Spinal cord (tissue), 10 donors: ENCODE results near the gene SLX4IP. TPM values are rescaled to one million over a fixed set of nuclear protein-coding genes. Genes with fewer than 3 reads are reported as not detected.
A peak's percentile ranks its signal among the peaks of the same experiment; 100 is the strongest.

Experiments used
- DNase-seq, 6 donors: peaks; one replicate each; pipeline versions ENCODE4 v3.0.0 to v3.0.0-alpha.2; 2013 to 2015; ENCODE audit warnings: low spot score in 6 of 6, low read depth in 4 of 6
- H3K27ac ChIP-seq: one replicate; pipeline ENCODE4 v1.5.1; 2013; ENCODE audit warnings: low read depth, low read length, control low read depth
- H3K27me3 ChIP-seq: one replicate; pipeline ENCODE4 v1.6.1; 2013; ENCODE audit warnings: low read length; ENCODE audit not compliant: control insufficient read depth, insufficient read depth
- H3K36me3 ChIP-seq: one replicate; pipeline ENCODE4 v1.6.1; 2013; ENCODE audit warnings: low read length; ENCODE audit not compliant: control insufficient read depth, insufficient read depth
- H3K4me1 ChIP-seq: one replicate; pipeline ENCODE4 v1.6.1; 2013; ENCODE audit warnings: low read length; ENCODE audit not compliant: control insufficient read depth, insufficient read depth
- H3K4me3 ChIP-seq: one replicate; pipeline ENCODE4 v1.5.1; 2013; ENCODE audit warnings: low read depth, low read length, control low read depth
- H3K9me3 ChIP-seq: one replicate; pipeline ENCODE4 v1.6.1; 2013; ENCODE audit warnings: low read length; ENCODE audit not compliant: control insufficient read depth, insufficient read depth
- WGBS: methylation state at CpG from one replicate; pipeline ENCODE4 v1.1.5; 2013; ENCODE audit warnings: missing lambda C conversion rate; ENCODE audit not compliant: insufficient coverage; 5-methylcytosine and 5-hydroxymethylcytosine counted together
- polyA plus RNA-seq, 2 donors: library from polyadenylated mRNA; unstranded; fragments of 120-200 nt; gene quantifications; one replicate each; pipeline ENCODE4 v1.2.1, GENCODE V29; 2013; ENCODE audit not compliant: insufficient read length in 2 of 2
- total RNA-seq, 2 donors: library from RNA; depleted of rRNA in 1 of 2; stranded (reverse); fragments of 120-200 nt in 1 of 2; fragments of >200 nt in 1 of 2; gene quantifications; one replicate each; pipeline versions ENCODE4 v1.2.3 to v1.2.4, GENCODE V29; 2013 to 2014
- donor health status: healthy.

Gene SLX4IP
- total and polyA plus RNA-seq, 4 donors: 7.9 to 10.5 (median 9.7) TPM

DNA sequence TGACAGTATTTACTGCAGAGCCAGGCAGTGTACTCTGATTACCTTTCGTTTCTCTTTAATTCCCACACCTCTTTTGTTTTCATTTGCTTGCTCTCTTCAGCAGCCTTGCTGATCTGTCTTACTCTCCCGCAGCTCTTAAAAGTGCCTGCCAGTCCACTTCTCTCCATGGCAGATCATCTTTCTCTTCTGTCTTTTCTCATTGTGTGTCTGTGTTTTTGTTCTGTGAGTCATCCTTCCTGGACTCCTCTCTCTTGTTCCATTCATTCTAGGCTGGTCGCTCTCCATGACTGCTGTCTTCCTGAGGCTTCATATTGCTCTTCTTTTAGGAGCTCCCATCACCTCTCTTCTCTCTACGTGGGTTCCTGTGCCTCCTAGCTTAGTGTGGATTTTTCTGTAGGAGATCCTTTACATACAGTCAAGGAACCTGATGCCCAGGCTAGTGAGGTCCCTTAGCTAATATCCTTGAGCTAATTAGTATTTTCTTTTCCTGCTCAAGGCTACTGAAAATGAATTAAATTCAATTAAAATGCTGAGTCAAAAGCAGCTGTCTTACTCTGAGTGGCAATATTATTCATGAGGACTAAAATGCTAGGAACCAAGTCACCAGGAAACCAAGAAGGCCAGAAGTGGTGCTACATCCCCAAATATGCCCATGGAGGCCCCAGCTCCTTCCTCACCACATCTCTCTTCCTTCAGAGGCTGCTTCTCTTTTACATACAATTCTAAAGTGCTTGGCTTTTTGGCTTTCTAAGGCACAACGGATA lies 86.1 kb downstream of the SLX4IP start:
- H3K36me3 ChIP-seq: no peaks in the 10 kb centered on the region
- 60% methylated on average over 1 of the region's 5 CpGs for WGBS
- H3K4me3 ChIP-seq: no peak overlapping the region
- no peaks in the 10 kb centered on the region for H3K9me3 ChIP-seq
- H3K4me1 ChIP-seq: peaks cover 24% of the 10 kb centered on the region
- no peaks in the 10 kb centered on the region for H3K27me3 ChIP-seq
- peak overlapping the region; percentile 72 for H3K27ac ChIP-seq
- DNase-seq: peak in 1 of 6 donors; percentile 47

DNA sequence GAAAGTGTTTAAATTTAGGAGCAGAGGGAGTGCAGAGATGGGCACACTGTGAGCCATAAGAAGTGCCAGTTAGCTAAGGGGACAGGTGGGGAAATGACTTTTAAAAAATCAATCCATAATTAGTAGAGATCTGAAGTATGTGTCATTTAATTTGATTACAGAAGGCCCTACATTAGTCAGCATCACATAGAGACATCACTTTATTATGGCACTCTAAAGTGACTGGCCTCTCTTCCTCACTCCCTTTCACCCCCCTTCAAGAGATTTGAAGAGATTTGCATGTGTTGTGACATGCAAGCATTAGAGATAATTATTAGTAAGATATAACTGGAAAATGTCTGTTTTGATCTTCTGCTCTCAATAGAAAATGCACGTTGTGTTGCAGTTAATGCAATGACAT lies 86.7 kb downstream of the SLX4IP start:
- DNase-seq: no peak
- Histone ChIP-seq H3K27me3 (no peaks in the 10 kb centered on the region), H3K36me3 (no peaks in the 10 kb centered on the region), H3K27ac (peak overlapping the region; percentile 72), H3K4me1 (peaks cover 24% of the 10 kb centered on the region), H3K9me3 (no peaks in the 10 kb centered on the region), H3K4me3 (no peak overlapping the region)
- whole genome bisulfite sequencing: no CpG with 5 or more reads among the region's 1 CpG

DNA sequence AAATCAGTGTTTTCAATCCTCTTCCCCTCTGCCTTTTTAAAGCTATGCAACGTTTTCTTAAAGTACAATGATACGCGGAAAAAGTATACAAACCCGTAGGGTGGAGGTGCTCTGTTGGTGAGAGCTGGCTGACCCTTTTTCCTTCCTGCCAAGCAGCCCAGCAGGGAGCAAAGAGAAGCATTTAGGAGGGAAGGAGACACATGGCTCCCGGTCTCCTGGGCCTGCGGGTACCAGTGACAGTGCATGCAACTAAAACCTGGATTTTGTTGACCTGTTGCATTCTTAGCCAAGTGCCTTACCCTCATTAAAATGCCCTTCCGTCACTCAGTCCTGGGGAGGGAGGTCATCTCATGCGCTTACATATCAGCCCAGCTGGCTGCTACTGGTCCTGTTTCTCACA lies 87.2 kb downstream of the SLX4IP start:
- H3K27ac ChIP-seq: peak overlapping the region; percentile 42
- peak in 1 of 6 donors; percentile 28 for DNase-seq
- 49% methylated on average over 3 of the region's 8 CpGs for WGBS
- H3K27me3 ChIP-seq: no peaks in the 10 kb centered on the region
- H3K36me3 ChIP-seq: no peaks in the 10 kb centered on the region
- H3K9me3 ChIP-seq: no peaks in the 10 kb centered on the region
- peaks cover 24% of the 10 kb centered on the region for H3K4me1 ChIP-seq
- H3K4me3 ChIP-seq: no peak overlapping the region

DNA sequence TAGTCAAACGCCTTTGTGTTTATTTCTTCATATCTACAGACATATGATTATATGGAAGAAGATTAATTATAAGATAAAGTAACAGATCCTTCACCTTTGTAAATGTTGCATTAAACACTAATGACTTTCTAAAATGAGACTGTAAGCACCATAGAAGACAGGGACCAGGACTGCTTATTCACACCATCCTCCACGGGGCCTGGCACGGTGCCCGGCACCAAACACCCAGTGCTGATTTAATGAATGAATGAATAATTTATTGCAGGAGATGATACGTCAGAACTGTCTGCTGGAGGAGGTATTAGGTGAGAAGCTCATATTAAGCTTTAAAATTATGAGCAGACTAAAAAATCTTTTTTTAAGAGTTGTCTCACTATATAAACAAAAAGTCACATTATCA lies 88.3 kb downstream of the SLX4IP start:
- no peak overlapping the region for H3K4me3 ChIP-seq
- H3K27me3 ChIP-seq: no peaks in the 10 kb centered on the region
- no peak for DNase-seq
- no CpG with 5 or more reads among the region's 5 CpGs for WGBS
- H3K27ac ChIP-seq: peak overlapping the region; percentile 91
- H3K4me1 ChIP-seq: peaks cover 24% of the 10 kb centered on the region
- no peaks in the 10 kb centered on the region for H3K9me3 ChIP-seq
- no peaks in the 10 kb centered on the region for H3K36me3 ChIP-seq

DNA sequence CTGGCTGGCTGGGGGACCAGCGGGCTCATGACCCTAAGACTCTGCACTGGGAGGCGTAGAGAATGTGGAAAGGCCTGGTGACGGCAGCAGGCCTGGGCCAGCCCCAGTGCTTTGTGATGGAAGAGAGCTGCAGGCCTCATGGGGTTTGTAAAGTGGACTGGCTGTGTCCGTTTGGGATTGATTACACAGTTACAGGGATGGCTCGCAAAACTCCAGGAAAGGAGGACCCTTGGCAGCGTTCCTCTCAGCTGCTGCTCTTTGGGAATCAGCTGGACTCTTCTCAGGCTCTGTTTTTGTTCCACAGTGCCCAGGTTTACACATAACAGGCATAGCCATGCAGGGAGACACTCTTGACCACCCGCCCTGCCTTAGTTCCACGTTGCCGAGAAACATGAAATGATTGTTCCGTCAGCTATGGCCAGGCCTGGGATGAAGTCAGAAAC lies 89.0 kb downstream of the SLX4IP start:
- no peaks in the 10 kb centered on the region for H3K27me3 ChIP-seq
- H3K4me3 ChIP-seq: no peak overlapping the region
- 11% methylated on average over 8 of the region's 10 CpGs for WGBS
- H3K27ac ChIP-seq: peak overlapping the region; percentile 91
- peaks cover 24% of the 10 kb centered on the region for H3K4me1 ChIP-seq
- H3K36me3 ChIP-seq: no peaks in the 10 kb centered on the region
- peak in 5 of 6 donors; percentile 58 to 86 (median 66) for DNase-seq
- H3K9me3 ChIP-seq: no peaks in the 10 kb centered on the region

DNA sequence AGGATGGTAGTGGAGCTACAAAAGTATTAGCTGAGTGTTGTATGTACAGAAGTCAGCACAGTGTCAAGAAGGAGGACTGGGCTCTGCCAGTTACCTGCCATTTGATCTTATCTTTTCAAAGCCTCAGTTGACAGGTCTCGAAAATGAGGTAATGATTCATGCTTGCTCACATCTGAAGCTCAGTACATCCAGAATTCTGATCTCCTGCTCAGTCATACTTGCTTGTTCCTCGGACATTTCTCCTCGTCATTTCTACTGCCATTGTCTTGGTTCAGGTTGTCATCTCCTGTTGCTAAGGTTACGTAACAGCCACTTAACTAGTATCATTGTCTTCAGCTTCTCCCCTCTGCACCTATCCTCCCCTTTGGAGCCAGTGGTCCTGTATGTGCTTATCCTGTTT lies 89.5 kb downstream of the SLX4IP start:
- no peaks in the 10 kb centered on the region for H3K36me3 ChIP-seq
- H3K27me3 ChIP-seq: no peaks in the 10 kb centered on the region
- H3K27ac ChIP-seq: peak overlapping the region; percentile 91
- H3K4me3 ChIP-seq: no peak overlapping the region
- no peaks in the 10 kb centered on the region for H3K9me3 ChIP-seq
- 52% methylated on average over 4 of the region's 4 CpGs for WGBS
- DNase-seq: peak in 1 of 6 donors; percentile 58
- peaks cover 24% of the 10 kb centered on the region for H3K4me1 ChIP-seq

DNA sequence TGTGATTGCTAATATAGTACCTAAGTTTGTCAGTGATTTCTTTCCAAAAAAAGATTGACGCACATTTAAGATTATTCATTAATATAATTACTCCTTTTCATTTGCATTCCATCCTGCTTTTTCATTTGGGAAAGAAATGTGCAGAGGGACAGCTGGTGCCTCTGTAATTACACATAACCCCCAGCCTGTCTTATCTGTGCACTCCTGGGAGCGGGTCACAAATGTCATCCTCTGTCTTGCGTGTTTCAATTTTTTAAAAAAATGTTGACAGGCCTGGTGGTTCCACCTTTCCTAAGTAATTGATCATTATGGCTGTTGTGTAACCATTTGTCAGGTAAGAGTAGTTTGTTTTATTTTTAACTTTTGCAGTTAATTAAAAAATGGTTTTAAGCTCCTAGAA lies 92.7 kb downstream of the SLX4IP start:
- peaks cover 13% of the 10 kb centered on the region for H3K4me1 ChIP-seq
- WGBS: 85% methylated on average over 2 of the region's 3 CpGs
- no peak overlapping the region for H3K4me3 ChIP-seq
- no peak overlapping the region for H3K27ac ChIP-seq
- no peaks in the 10 kb centered on the region for H3K27me3 ChIP-seq
- no peaks in the 10 kb centered on the region for H3K9me3 ChIP-seq
- no peak for DNase-seq
- no peaks in the 10 kb centered on the region for H3K36me3 ChIP-seq

DNA sequence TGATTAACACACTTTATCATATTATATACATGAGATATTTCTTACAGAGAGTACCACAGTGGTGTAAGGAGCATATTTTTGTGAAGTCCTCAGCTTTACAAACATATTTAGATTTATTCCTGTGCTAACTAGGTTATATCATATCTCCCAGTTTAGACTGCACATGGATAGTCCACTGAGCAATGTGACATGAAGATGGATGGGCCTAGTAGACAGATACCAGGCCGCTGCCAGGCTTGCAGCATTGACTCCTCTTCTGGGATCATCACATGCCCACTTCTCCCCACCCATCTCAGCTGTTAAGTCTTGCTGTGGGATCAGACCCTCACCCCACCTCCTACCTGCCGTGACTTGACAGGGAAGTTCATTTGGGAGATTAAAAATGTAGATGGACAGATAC lies 95.8 kb downstream of the SLX4IP start:
- Histone ChIP-seq H3K9me3 (no peaks in the 10 kb centered on the region), H3K27ac (no peak overlapping the region), H3K36me3 (no peaks in the 10 kb centered on the region), H3K4me3 (no peak overlapping the region), H3K27me3 (no peaks in the 10 kb centered on the region), H3K4me1 (peaks cover 4% of the 10 kb centered on the region)
- no peak for DNase-seq
- no CpG with 5 or more reads among the region's 2 CpGs for WGBS

DNA sequence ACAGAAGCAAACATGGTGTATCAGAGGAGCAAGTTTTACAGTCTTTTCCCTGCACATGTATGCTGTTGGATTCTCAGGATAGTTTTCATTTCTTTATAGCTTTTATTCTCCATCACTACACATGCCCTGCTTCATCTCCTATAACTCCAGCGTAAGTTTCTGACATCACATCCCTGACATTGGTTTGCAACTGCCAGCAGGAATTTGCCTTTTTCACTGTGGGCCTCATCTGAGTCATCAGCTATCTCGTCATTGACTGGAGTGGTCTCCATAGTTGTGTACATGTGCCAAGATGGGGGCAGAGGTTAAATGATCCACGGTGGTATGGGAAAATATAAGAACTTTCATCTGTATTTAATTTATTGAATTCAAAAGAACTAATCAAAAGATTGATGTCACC lies 96.7 kb downstream of the SLX4IP start:
- no CpG with 5 or more reads among the region's 3 CpGs for WGBS
- no peaks in the 10 kb centered on the region for H3K36me3 ChIP-seq
- no peak for DNase-seq
- H3K4me1 ChIP-seq: peaks cover 4% of the 10 kb centered on the region
- no peak overlapping the region for H3K4me3 ChIP-seq
- H3K27me3 ChIP-seq: no peaks in the 10 kb centered on the region
- H3K27ac ChIP-seq: no peak overlapping the region
- no peaks in the 10 kb centered on the region for H3K9me3 ChIP-seq

DNA sequence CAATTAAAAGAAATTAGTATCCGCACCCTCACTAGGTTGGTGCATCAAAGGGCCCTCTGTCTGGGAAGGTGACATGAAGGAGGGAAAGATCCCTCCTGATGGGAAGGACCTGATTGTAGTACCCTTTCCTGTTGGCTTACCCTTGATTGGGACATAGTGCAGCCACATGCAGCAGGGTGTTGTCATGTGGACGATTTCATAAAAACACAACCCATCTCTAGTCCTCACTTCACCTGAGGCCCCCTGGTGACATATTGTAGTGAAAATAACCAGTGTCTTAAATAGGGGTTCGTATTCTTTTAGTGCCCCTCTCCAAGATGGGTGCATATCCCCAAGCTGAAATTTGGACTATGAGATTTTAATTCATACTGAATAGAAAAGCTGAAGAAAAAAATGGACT lies 97.3 kb downstream of the SLX4IP start:
- Histone ChIP-seq H3K27me3 (no peaks in the 10 kb centered on the region), H3K4me3 (no peak overlapping the region), H3K9me3 (no peaks in the 10 kb centered on the region), H3K27ac (no peak overlapping the region), H3K36me3 (no peaks in the 10 kb centered on the region), H3K4me1 (peaks cover 4% of the 10 kb centered on the region)
- no peak for DNase-seq
- WGBS: no CpG with 5 or more reads among the region's 3 CpGs
